Measurements from ENCODE around the gene GPC3.

DNA sequence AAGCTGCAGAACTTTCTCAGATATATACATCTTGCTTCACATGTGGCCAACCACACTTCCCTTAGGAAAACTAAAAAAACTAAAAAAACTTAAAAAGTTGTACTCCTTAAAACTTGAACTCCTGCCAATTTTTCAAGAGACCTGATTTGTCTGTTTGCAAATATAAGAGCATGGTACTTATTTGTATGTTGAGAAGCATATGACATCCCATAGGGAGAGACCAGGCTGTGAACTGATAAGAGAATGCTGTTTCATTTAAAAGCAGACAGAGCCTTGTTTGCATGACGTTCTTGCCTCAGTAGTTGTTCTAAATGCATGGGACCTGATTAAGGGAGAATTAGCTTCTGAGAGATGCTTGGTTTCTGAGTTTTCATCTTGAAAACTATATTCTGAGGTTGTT lies 169.9 kb downstream of the GPC3 start:
- TF ChIP-seq SMC3 (IDR thresholded peaks at IDR 0.05) = no peak
- TF ChIP-seq, protein P1, sequence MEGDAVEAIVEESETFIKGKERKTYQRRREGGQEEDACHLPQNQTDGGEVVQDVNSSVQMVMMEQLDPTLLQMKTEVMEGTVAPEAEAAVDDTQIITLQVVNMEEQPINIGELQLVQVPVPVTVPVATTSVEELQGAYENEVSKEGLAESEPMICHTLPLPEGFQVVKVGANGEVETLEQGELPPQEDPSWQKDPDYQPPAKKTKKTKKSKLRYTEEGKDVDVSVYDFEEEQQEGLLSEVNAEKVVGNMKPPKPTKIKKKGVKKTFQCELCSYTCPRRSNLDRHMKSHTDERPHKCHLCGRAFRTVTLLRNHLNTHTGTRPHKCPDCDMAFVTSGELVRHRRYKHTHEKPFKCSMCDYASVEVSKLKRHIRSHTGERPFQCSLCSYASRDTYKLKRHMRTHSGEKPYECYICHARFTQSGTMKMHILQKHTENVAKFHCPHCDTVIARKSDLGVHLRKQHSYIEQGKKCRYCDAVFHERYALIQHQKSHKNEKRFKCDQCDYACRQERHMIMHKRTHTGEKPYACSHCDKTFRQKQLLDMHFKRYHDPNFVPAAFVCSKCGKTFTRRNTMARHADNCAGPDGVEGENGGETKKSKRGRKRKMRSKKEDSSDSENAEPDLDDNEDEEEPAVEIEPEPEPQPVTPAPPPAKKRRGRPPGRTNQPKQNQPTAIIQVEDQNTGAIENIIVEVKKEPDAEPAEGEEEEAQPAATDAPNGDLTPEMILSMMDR (IDR thresholded peaks at IDR 0.05) = no peak
- TF ChIP-seq EP300 (IDR thresholded peaks at IDR 0.05) = no peak
- no peak for TF ChIP-seq RCOR1 (IDR thresholded peaks at IDR 0.05; ENCODE audit: low read depth, low read length)
- TF ChIP-seq MAFK (IDR thresholded peaks at IDR 0.05; ENCODE audit: partially characterized antibody) = no peak
